ENCODE data around the gene SCN8A. TPM values are rescaled to one million over a fixed set of nuclear protein-coding genes. Genes with fewer than 3 reads are reported as not detected.

Gene SCN8A
- total and polyA plus RNA-seq, 2 experiments from 2014 or later, result 4.6 to 23.9 TPM

GRCh38 chr12:51666696-51667095 is 75.7 kb downstream of the SCN8A start:
- TF ChIP-seq, protein P1, sequence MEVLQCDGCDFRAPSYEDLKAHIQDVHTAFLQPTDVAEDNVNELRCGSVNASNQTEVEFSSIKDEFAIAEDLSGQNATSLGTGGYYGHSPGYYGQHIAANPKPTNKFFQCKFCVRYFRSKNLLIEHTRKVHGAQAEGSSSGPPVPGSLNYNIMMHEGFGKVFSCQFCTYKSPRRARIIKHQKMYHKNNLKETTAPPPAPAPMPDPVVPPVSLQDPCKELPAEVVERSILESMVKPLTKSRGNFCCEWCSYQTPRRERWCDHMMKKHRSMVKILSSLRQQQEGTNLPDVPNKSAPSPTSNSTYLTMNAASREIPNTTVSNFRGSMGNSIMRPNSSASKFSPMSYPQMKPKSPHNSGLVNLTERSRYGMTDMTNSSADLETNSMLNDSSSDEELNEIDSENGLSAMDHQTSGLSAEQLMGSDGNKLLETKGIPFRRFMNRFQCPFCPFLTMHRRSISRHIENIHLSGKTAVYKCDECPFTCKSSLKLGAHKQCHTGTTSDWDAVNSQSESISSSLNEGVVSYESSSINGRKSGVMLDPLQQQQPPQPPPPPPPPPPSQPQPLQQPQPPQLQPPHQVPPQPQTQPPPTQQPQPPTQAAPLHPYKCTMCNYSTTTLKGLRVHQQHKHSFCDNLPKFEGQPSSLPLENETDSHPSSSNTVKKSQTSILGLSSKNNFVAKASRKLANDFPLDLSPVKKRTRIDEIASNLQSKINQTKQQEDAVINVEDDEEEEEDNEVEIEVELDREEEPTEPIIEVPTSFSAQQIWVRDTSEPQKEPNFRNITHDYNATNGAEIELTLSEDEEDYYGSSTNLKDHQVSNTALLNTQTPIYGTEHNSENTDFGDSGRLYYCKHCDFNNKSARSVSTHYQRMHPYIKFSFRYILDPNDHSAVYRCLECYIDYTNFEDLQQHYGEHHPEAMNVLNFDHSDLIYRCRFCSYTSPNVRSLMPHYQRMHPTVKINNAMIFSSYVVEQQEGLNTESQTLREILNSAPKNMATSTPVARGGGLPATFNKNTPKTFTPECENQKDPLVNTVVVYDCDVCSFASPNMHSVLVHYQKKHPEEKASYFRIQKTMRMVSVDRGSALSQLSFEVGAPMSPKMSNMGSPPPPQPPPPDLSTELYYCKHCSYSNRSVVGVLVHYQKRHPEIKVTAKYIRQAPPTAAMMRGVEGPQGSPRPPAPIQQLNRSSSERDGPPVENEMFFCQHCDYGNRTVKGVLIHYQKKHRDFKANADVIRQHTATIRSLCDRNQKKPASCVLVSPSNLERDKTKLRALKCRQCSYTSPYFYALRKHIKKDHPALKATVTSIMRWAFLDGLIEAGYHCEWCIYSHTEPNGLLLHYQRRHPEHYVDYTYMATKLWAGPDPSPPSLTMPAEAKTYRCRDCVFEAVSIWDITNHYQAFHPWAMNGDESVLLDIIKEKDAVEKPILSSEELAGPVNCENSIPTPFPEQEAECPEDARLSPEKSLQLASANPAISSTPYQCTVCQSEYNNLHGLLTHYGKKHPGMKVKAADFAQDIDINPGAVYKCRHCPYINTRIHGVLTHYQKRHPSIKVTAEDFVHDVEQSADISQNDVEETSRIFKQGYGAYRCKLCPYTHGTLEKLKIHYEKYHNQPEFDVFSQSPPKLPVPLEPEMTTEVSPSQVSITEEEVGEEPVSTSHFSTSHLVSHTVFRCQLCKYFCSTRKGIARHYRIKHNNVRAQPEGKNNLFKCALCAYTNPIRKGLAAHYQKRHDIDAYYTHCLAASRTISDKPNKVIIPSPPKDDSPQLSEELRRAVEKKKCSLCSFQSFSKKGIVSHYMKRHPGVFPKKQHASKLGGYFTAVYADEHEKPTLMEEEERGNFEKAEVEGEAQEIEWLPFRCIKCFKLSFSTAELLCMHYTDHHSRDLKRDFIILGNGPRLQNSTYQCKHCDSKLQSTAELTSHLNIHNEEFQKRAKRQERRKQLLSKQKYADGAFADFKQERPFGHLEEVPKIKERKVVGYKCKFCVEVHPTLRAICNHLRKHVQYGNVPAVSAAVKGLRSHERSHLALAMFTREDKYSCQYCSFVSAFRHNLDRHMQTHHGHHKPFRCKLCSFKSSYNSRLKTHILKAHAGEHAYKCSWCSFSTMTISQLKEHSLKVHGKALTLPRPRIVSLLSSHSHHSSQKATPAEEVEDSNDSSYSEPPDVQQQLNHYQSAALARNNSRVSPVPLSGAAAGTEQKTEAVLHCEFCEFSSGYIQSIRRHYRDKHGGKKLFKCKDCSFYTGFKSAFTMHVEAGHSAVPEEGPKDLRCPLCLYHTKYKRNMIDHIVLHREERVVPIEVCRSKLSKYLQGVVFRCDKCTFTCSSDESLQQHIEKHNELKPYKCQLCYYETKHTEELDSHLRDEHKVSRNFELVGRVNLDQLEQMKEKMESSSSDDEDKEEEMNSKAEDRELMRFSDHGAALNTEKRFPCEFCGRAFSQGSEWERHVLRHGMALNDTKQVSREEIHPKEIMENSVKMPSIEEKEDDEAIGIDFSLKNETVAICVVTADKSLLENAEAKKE (CRISPR knock-in tag; IDR thresholded peaks at IDR 0.05), result 0 out of 2 replicates have a peak, but pooled peaks have one; percentile 34
- no peak for TF ChIP-seq EZH2 (IDR thresholded peaks at IDR 0.05; ENCODE audit: low read depth, unreplicated experiment)
- Mint-ChIP-seq H3K27ac (peak overlapping the region; percentile 38), H3K4me3 (no peak overlapping the region), H3K27me3 (ENCODE audit: insufficient read depth, low read depth, poor library complexity) (no peaks in the 10 kb centered on the region), H3K4me1 (peaks cover 40% of the 10 kb centered on the region), H3K9me3 (no peaks in the 10 kb centered on the region), H3K36me3 (ENCODE audit: low read depth) (peaks cover 18% of the 10 kb centered on the region)
- ATAC-seq (peak; percentile 85), DNase-seq (ENCODE audit: low spot score) (peak; percentile 60)
- no peaks in the 10 kb centered on the region for H3K79me2 ChIP-seq (replicated peaks; ENCODE audit: insufficient read depth)
- peak overlapping the region; percentile 9; the same call in 1 of the 2 replicates for H3K4me2 ChIP-seq
- H4K20me1 ChIP-seq (replicated peaks; ENCODE audit: insufficient read depth), result no peaks in the 10 kb centered on the region
- H3K4me1 ChIP-seq (ENCODE audit: insufficient read depth), result peaks cover 19% of the 10 kb centered on the region; the same call in 1 of the 2 replicates
- H3K27me3 ChIP-seq (ENCODE audit: insufficient read depth), result no peaks in the 10 kb centered on the region
- no peaks in the 10 kb centered on the region for H3K36me3 ChIP-seq (ENCODE audit: insufficient read depth)
- H3K27ac ChIP-seq (ENCODE audit: low read depth), result peak overlapping the region; percentile 74
- no peaks in the 10 kb centered on the region for H3K9me2 ChIP-seq (ENCODE audit: insufficient read depth)
- H3F3A ChIP-seq (replicated peaks; ENCODE audit: low read depth), result no peaks in the 10 kb centered on the region
- no peak overlapping the region for H3K4me3 ChIP-seq
- no peak overlapping the region for H2AFZ ChIP-seq

GRCh38 chr12:51667269-51667668 is 76.2 kb downstream of the SCN8A start:
- no peak overlapping the region for H3K4me3 Mint-ChIP-seq
- H3K36me3 ChIP-seq (ENCODE audit: insufficient read depth), result no peaks in the 10 kb centered on the region
- no peak overlapping the region for H2AFZ ChIP-seq
- H3K27ac Mint-ChIP-seq, result peak overlapping the region; percentile 82
- H3K27ac ChIP-seq (ENCODE audit: low read depth), result peak overlapping the region; percentile 74; the same call in 1 of the 2 replicates
- peaks cover 19% of the 10 kb centered on the region; the same call in 1 of the 2 replicates for H3K4me1 ChIP-seq (ENCODE audit: insufficient read depth)
- H3K79me2 ChIP-seq (replicated peaks; ENCODE audit: insufficient read depth), result no peaks in the 10 kb centered on the region
- H3K4me1 Mint-ChIP-seq, result peaks cover 35% of the 10 kb centered on the region
- H4K20me1 ChIP-seq (replicated peaks; ENCODE audit: insufficient read depth), result no peaks in the 10 kb centered on the region
- H3K9me3 Mint-ChIP-seq, result no peaks in the 10 kb centered on the region
- no peaks in the 10 kb centered on the region for H3F3A ChIP-seq (replicated peaks; ENCODE audit: low read depth)
- no peaks in the 10 kb centered on the region for H3K27me3 Mint-ChIP-seq (ENCODE audit: insufficient read depth, low read depth, poor library complexity)
- peaks cover 18% of the 10 kb centered on the region for H3K36me3 Mint-ChIP-seq (ENCODE audit: low read depth)
- 0 out of 2 replicates have a peak overlapping the region, but pooled peaks have one; percentile 9 for H3K4me2 ChIP-seq
- H3K9me2 ChIP-seq (ENCODE audit: insufficient read depth), result no peaks in the 10 kb centered on the region
- DNase-seq (ENCODE audit: low spot score) (no peak), ATAC-seq (no peak)
- H3K27me3 ChIP-seq (ENCODE audit: insufficient read depth), result no peaks in the 10 kb centered on the region
- H3K4me3 ChIP-seq, result no peak overlapping the region
- TF ChIP-seq, protein P2, sequence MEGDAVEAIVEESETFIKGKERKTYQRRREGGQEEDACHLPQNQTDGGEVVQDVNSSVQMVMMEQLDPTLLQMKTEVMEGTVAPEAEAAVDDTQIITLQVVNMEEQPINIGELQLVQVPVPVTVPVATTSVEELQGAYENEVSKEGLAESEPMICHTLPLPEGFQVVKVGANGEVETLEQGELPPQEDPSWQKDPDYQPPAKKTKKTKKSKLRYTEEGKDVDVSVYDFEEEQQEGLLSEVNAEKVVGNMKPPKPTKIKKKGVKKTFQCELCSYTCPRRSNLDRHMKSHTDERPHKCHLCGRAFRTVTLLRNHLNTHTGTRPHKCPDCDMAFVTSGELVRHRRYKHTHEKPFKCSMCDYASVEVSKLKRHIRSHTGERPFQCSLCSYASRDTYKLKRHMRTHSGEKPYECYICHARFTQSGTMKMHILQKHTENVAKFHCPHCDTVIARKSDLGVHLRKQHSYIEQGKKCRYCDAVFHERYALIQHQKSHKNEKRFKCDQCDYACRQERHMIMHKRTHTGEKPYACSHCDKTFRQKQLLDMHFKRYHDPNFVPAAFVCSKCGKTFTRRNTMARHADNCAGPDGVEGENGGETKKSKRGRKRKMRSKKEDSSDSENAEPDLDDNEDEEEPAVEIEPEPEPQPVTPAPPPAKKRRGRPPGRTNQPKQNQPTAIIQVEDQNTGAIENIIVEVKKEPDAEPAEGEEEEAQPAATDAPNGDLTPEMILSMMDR (conservative IDR thresholded peaks at IDR 0.05; ENCODE audit: low read depth in 2 of 2), result no peak
- no peak for TF ChIP-seq ZNF331 (CRISPR knock-in tag; IDR thresholded peaks at IDR 0.05; ENCODE audit: low read depth)
- TF ChIP-seq CREB1 (CRISPR knock-in tag; IDR thresholded peaks at IDR 0.05; ENCODE audit: low read depth), result no peak
- no peak for TF ChIP-seq JUNB (IDR thresholded peaks at IDR 0.05; ENCODE audit: unreplicated experiment)
- TF ChIP-seq EZH2 (IDR thresholded peaks at IDR 0.05; ENCODE audit: low read depth, unreplicated experiment), result no peak
- TF ChIP-seq STAT1 (IDR thresholded peaks at IDR 0.05; ENCODE audit: unreplicated experiment), result no peak

All from GM23338 (cell line).